GM18868 (cell line): ENCODE measurements around the gene WNT9A.
A peak's percentile ranks its signal among the peaks of the same experiment; 100 is the strongest.
"Not testable (repeated sequence)": the region's sequence is repeated elsewhere in the genome, so short reads cannot be mapped to it uniquely, and the experiment has no call there.

Experiments
- ATAC-seq: cut with Tn5 transposase; IDR thresholded peaks from one replicate; pipeline ENCODE4 v1.9.1; 2021; ENCODE audit warnings: mild to moderate bottlenecking, moderate library complexity; ENCODE audit not compliant: unreplicated experiment

Gene WNT9A, protein sequence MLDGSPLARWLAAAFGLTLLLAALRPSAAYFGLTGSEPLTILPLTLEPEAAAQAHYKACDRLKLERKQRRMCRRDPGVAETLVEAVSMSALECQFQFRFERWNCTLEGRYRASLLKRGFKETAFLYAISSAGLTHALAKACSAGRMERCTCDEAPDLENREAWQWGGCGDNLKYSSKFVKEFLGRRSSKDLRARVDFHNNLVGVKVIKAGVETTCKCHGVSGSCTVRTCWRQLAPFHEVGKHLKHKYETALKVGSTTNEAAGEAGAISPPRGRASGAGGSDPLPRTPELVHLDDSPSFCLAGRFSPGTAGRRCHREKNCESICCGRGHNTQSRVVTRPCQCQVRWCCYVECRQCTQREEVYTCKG

GRCh38 chr1:227947676-227948492, at the start of gene WNT9A:
WNT9A (minus strand) TSS chr1:227947932; CDS start chr1:227947887, 45 bp downstream.
- ATAC-seq = peak; percentile 50

- ATAC-seq = no peak
Observed at GRCh38 chr1:227996187-227996950, 48.6 kb upstream of the WNT9A start.

- ATAC-seq = no peak
Observed at GRCh38 chr1:227994632-227995300, 47.0 kb upstream of the WNT9A start.

DNA sequence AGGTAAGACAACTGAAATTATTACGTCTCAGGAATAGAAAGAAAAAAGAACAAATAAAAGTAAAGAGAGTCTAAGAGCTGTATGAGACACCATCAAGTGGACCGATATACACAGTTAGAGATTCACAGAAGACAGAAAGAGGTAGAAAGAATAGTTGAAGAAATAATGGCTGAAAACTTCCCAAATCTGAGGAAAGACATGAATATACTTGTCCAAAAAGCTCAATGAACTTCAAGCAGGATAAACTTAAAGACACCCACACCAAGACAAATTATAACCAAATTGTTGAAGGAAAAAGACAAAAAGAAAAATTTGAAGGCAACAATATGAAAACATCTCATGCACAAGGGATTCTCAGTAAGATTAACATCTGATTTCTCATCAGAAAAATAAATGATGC, 39.4 kb upstream of the WNT9A start:
- no peak for ATAC-seq

GRCh38 chr1:227975583-227976283, 28.0 kb upstream of the WNT9A start:
- ATAC-seq = not testable (repeated sequence)

DNA sequence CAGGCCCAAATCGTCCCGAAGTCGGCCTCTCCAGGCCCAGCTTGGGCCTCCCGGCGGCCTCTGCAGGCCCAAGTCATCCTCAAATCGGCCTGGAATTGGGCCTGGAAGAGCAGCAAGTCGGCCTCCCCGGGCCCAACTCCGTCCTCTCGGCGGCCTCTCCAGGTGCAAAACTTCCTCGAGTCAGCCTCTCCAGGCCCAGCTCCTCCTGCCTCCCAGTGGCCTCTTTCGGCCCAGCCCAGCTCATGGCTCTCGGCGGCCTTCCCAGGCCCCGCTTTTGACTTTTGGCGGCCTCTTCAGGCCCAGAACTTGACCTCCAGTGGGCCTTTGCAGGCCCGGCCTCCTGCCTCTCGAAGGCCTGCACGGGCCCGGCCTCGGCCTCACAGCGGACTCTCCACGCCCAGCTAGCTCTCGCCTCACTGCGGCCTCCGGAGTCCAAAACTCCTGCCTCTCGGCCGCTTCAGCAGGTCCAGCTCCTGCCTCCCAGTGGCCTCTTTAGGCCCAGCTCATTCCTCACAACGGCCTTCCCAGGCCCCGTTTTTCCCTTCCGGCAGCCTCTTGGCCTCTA, 26.1 kb upstream of the WNT9A start:
- ATAC-seq = not testable (repeated sequence)

GRCh38 chr1:227972843-227973374, 25.2 kb upstream of the WNT9A start:
- ATAC-seq = not testable (repeated sequence)

GRCh38 chr1:227972283-227972679, 24.5 kb upstream of the WNT9A start:
- not testable (repeated sequence) for ATAC-seq

GRCh38 chr1:227971643-227972282, 24.0 kb upstream of the WNT9A start:
- ATAC-seq = not testable (repeated sequence)

DNA sequence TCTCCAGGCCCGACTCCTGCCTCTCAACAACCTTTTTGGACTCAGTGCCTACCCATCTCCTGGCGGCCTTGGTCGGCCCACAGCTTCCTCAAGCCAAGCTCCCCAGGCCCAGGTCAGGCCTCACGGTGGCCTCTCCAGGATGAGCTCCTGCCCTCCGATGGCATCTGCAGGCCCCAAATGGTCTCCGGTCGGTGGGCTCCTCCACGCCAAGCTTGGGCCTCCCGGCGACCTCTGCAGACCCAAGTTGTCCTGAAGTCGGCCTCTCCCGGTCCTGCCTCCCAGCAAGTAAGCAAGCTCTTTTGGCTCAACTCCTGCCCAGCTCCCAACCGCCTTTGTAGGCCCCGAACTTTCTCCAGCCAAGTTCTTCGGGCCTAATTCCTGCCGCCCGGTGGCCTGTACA, 23.5 kb upstream of the WNT9A start:
- ATAC-seq = not testable (repeated sequence)

GRCh38 chr1:227970076-227970995, 22.6 kb upstream of the WNT9A start:
- ATAC-seq = not testable (repeated sequence)

DNA sequence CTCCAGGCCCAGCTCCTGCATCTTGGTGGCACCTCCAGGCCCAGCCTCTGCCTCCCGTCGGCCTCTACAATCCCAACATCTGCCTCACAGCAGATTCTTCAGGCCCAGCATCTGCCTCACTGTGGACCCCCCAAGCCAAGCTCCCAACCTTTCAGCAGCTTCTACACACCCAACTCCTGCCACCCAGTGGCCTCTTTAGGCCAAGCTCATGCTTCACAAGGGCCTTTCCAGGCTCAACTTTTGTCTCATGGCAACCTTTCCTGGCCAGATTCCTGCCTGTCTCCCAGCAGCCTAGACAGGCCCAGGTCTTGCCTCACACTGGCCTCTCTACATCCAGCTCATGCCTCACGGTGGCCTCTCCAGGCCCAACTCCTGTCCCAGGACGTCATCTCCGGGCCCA, 20.1 kb upstream of the WNT9A start:
- not testable (repeated sequence) for ATAC-seq

GRCh38 chr1:227966733-227967132, 19.0 kb upstream of the WNT9A start:
- not testable (repeated sequence) for ATAC-seq

DNA sequence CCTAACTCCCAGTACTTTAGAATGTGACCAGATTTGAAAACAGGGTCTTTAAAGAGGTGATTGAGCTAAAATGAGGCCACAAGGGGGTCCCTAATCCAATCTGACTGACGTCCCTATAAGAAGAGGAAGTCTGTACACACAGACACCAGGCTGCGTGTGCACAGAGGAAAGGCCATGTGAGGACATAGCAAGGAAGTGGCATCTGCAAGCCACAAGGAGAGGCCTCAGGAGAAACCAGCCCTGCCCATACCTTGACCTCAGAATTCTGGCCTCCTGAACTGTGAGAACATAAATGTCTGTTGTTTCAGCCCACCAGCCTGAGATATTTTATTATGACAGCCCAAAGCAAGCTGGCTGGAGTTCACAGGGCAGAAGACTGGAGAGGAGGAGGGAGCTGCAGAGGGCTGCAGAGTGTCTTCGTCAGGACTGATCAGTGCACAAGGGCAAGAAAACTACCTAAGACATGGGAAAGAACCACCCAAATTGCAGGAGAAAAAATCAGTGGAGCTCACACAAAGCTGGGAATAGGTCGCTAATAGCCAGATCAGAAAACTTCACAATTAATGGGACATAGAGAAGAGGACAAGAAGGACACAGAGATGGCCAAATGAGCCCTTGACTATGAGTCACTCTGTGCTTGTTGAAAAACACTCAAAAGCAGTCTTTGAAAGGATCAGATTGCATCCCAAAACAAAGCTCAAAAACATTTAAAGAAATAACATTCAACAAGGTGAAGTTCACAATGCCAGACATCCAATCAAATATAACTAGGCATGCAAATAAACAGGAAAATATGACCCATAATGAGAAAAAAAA, 14.1 kb upstream of the WNT9A start:
- ATAC-seq = no peak

GRCh38 chr1:227959325-227959860, 11.7 kb upstream of the WNT9A start:
- ATAC-seq = no peak

DNA sequence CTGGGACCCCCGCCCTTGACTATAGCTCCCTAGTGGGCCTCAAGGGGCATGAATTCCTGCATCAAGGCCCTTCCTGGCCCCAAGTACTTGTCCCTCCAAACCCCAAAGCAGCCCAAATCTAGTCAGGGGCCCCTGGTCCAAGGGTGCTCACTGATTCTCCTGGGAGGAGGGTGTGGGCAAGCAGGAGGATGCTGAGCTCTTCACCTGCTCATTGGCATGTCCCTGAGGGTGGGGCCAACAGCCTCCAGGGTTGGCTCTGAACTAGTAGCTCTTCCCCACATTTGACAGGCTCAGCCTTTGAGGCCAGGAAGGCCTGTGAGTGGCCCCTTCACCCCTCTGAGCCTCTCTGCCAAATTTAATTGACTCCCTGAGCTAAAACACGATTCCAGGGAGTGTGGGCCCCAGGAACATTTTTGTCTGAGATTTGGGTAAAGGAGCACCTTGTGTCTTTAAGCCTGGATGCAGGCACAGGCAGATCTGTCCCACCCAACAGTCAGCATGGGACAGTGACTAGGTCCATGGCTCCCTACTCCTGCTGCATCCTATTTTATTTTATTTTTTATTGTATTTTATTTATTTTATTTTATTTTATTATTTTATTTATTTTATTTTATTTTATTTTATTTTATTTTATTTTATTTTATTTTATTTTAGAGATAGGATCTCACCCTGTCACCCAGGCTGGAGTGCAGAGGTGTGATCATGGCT, 11.0 kb upstream of the WNT9A start:
- no peak for ATAC-seq
